ENCODE results near the gene LPCAT3. TPM values are rescaled to one million over a fixed set of nuclear protein-coding genes. Genes with fewer than 3 reads are reported as not detected.

LPCAT3 gene
- total RNA-seq, 1 experiment from 2014 or later: 45.8 TPM

- no peak overlapping the region for H3K9ac ChIP-seq (ENCODE audit: low read length)
- H2AFZ ChIP-seq (ENCODE audit: low read depth, low read length, poor library complexity, severe bottlenecking): no peak overlapping the region
- ATAC-seq (peak; percentile 84), DNase-seq (ENCODE audit: low read depth, low spot score) (peak; percentile 23)
- H3K9me2 ChIP-seq (ENCODE audit: insufficient read depth): no peaks in the 10 kb centered on the region
- CTCF ChIA-PET: no interaction called here
- H3K79me2 ChIP-seq (ENCODE audit: insufficient read depth, low read length): peaks cover 18% of the 10 kb centered on the region; the same call in 1 of the 2 replicates
- RAD21 ChIA-PET (ENCODE audit: low non-redundant PET in 1 of 2, low total read pairs in 2 of 2, uncharacterized antibody in 2 of 2, unreplicated experiment in 2 of 2): no interaction called here
- no peak overlapping the region for H3K4me3 ChIP-seq (replicated peaks in 1 of 2; ENCODE audit: low read depth in 1 of 2, low read length in 2 of 2)
- H3K9me3 ChIP-seq (ENCODE audit: control insufficient read depth in 1 of 2, insufficient read depth in 1 of 2, low read depth in 1 of 2, low read length in 2 of 2): no peaks in the 10 kb centered on the region
- POLR2A ChIA-PET: no interaction called here
- BruUV-seq (replicated peaks): no TSS peak
- no peak for TF ChIP-seq ZNF274 (IDR thresholded peaks at IDR 0.05; ENCODE audit: low read depth, low read length)
- TF ChIP-seq ZFX (IDR thresholded peaks at IDR 0.05): no peak
- TF ChIP-seq, protein P1, sequence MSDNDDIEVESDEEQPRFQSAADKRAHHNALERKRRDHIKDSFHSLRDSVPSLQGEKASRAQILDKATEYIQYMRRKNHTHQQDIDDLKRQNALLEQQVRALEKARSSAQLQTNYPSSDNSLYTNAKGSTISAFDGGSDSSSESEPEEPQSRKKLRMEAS (IDR thresholded peaks at IDR 0.05): peak; percentile 39; the same call in 1 of the 2 replicates
- TF ChIP-seq SRF (IDR thresholded peaks at IDR 0.05; ENCODE audit: low read depth): no peak
- no peak for TF ChIP-seq EZH2phosphoT487 (IDR thresholded peaks at IDR 0.05; ENCODE audit: borderline replicate concordance)
- TF ChIP-seq EGR1 (IDR thresholded peaks at IDR 0.05; ENCODE audit: low read depth): no peak
- peak; percentile 51; the same call in 1 of the 2 replicates for TF ChIP-seq FOSL1 (IDR thresholded peaks at IDR 0.05; ENCODE audit: low read depth)
- no peak for TF ChIP-seq YY1 (IDR thresholded peaks at IDR 0.05; ENCODE audit: extremely low read depth, insufficient replicate concordance, low read depth, low read length)
- peak; percentile 64 for TF ChIP-seq SP1 (IDR thresholded peaks at IDR 0.05; ENCODE audit: low read depth)
- 0 out of 2 replicates have a peak, but pooled peaks have one; percentile 19 for TF ChIP-seq SIN3A (IDR thresholded peaks at IDR 0.05; ENCODE audit: low read depth)
- TF ChIP-seq, protein P2, sequence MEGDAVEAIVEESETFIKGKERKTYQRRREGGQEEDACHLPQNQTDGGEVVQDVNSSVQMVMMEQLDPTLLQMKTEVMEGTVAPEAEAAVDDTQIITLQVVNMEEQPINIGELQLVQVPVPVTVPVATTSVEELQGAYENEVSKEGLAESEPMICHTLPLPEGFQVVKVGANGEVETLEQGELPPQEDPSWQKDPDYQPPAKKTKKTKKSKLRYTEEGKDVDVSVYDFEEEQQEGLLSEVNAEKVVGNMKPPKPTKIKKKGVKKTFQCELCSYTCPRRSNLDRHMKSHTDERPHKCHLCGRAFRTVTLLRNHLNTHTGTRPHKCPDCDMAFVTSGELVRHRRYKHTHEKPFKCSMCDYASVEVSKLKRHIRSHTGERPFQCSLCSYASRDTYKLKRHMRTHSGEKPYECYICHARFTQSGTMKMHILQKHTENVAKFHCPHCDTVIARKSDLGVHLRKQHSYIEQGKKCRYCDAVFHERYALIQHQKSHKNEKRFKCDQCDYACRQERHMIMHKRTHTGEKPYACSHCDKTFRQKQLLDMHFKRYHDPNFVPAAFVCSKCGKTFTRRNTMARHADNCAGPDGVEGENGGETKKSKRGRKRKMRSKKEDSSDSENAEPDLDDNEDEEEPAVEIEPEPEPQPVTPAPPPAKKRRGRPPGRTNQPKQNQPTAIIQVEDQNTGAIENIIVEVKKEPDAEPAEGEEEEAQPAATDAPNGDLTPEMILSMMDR (IDR thresholded peaks at IDR 0.05 in 2 of 3, conservative IDR thresholded peaks at IDR 0.05 in 1 of 3; ENCODE audit: borderline replicate concordance in 1 of 3, insufficient read depth in 1 of 3, low read depth in 2 of 3, low read length in 2 of 3): no peak
- no peak for TF ChIP-seq ELF1 (IDR thresholded peaks at IDR 0.05; ENCODE audit: borderline replicate concordance, low read depth)
- TF ChIP-seq EZH2 (IDR thresholded peaks at IDR 0.05): no peak
- peak; percentile 73 for TF ChIP-seq JUND (IDR thresholded peaks at IDR 0.05)
- peak; percentile 89 for TF ChIP-seq TCF7L2 (IDR thresholded peaks at IDR 0.05; ENCODE audit: borderline replicate concordance, extremely low read depth, insufficient read depth, insufficient read length)
- H3K27me3 ChIP-seq (ENCODE audit: insufficient read depth, low read length): no peaks in the 10 kb centered on the region
- H3K27ac ChIP-seq (ENCODE audit: low read depth, low read length): peak overlapping the region; percentile 26; the same call in 1 of the 2 replicates
- peaks cover 34 to 45% of the 10 kb centered on the region in 2 experiments for H3K4me1 ChIP-seq (ENCODE audit: control insufficient read depth in 1 of 2, insufficient read depth in 2 of 2, low read length in 2 of 2)
- H3K4me2 ChIP-seq (ENCODE audit: low read length): peak overlapping the region; percentile 53
- peaks cover 0 to 9% of the 10 kb centered on the region in 2 experiments; a peak in 1 of 4 replicates for H3K36me3 ChIP-seq (ENCODE audit: control insufficient read depth in 1 of 2, insufficient read depth in 2 of 2, low read length in 2 of 2)
- peaks cover 3% of the 10 kb centered on the region; the same call in 1 of the 2 replicates for H4K20me1 ChIP-seq (ENCODE audit: insufficient read depth)
- intact Hi-C loops (cut with micrococcal nuclease): no loop called here
Observed at GRCh38 chr12:6996040-6996441, 22.2 kb downstream of the LPCAT3 start.

Data from HCT116 (cell line).